GM12892 (cell line): ENCODE results near the gene TMX1.

Experiments
- POLR2A ChIP-seq: IDR thresholded peaks from 2 replicates; pipeline ENCODE4 v1.6.1; 2011; ENCODE audit warnings: low read depth, low read length, control low read depth
- POLR2AphosphoS5 ChIP-seq: IDR thresholded peaks from 2 replicates; pipeline ENCODE4 v1.6.1; 2011; ENCODE audit warnings: low read depth, low read length, control low read depth
- TAF1 ChIP-seq: IDR thresholded peaks from 2 replicates; pipeline ENCODE4 v1.6.1; 2011; ENCODE audit warnings: low read depth, mild to moderate bottlenecking, control low read depth, low read length, borderline replicate concordance

DNA sequence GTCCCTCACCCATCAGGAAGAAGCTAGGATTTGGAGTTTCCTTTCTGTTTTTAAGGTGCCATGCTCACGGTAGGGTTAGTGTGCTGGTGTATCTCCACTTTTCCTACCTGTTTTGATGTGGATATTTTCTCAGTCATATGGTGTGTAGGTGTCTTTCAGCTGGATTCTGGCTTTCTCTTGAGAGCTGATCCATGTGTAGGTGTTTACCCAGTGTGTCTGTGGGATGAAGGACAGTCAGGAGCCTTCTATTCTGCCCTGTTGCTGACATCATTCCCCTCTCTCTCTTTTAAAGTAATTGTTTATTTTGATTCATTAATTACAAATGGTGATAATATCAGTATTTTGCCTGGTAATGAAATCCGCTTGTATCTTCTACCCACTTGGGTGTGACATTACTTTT lies 22.8 kb downstream of the TMX1 start:
- TF ChIP-seq TAF1 (no peak), POLR2A (0 out of 2 replicates have a peak, but pooled peaks have one; percentile 7), POLR2AphosphoS5 (no peak)
